ENCODE data around the gene TRIM14.
"Not testable (repeated sequence)": the region's sequence is repeated elsewhere in the genome, so short reads cannot be mapped to it uniquely, and the experiment has no call there.

Gene TRIM14

GRCh38 chr9:98083566-98084183, 35.3 kb downstream of the TRIM14 start:
- no peak for DNase-seq (ENCODE audit: extremely low spot score)
- POLR2A ChIA-PET = no interaction called here
- CTCF ChIA-PET = interaction anchor here (0.6 to 4.5 kb wide), 5 partner anchors 9 to 160 kb away, joined by 3 to 25 read pairs (median 4); no protein-coding TSS in a partner anchor
- no peak for TF ChIP-seq CTCF (IDR thresholded peaks at IDR 0.05; ENCODE audit: control extremely low read depth, extremely low read depth, low read depth, missing control alignments)

DNA sequence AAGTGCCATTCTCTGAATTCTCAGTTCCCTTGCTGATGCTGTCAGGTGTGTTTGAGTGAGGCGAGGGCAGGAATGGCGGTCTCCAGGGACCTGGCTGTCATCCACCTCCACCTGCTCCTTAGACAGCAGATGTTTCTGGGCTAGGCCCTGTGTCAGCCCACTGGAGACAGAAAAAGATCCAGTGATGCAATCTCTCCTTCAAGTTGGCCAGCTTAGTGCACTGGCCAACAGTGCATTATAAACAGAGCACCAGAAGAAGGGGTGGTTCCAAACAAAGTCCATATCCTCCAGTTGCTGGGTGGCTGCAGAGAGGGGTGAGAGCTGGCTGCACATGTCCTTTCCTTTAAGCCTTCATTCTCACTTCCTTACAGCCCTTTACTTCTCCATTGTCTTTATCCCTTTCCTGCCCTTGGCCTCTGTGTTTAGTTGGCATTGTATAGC, 35.9 kb downstream of the TRIM14 start:
- CTCF ChIA-PET = interaction anchor here (1.7 to 4.5 kb wide), 2 partner anchors 9 to 160 kb away, joined by 3 to 25 read pairs; no protein-coding TSS in a partner anchor
- POLR2A ChIA-PET = no interaction called here
- no peak for TF ChIP-seq CTCF (IDR thresholded peaks at IDR 0.05; ENCODE audit: control extremely low read depth, extremely low read depth, low read depth, missing control alignments)
- DNase-seq (ENCODE audit: extremely low spot score) = no peak

- CTCF ChIA-PET = interaction anchor here (0.9 to 1.7 kb wide), 3 partner anchors 9 to 158 kb away, joined by 3 to 6 read pairs (median 3); no protein-coding TSS in a partner anchor
- DNase-seq (ENCODE audit: extremely low spot score) = no peak
These were observed 37.4 kb downstream of the TRIM14 start for GRCh38 chr9:98081477-98082219.

DNA sequence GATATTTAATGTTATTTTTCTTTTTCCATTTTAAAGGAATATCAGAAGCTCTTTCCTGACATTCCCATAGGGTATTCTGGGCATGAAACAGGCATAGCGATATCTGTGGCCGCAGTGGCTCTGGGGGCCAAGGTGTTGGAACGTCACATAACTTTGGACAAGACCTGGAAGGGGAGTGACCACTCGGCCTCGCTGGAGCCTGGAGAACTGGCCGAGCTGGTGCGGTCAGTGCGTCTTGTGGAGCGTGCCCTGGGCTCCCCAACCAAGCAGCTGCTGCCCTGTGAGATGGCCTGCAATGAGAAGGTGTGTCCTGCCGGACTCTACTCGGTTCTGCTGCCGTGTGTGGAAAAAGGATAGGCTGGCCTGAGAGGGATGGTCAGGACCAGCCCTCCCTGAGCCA, 38.2 kb downstream of the TRIM14 start:
- no peak for TF ChIP-seq CTCF (IDR thresholded peaks at IDR 0.05; ENCODE audit: control extremely low read depth, extremely low read depth, low read depth, missing control alignments)
- DNase-seq (ENCODE audit: extremely low spot score) = no peak
- CTCF ChIA-PET = interaction anchor here (0.7 to 1.7 kb wide), 4 partner anchors 9 to 183 kb away, joined by 3 to 6 read pairs (median 4); no protein-coding TSS in a partner anchor
- POLR2A ChIA-PET = no interaction called here

More at GRCh38 chr9:98081477-98082219, 37.4 kb downstream of the TRIM14 start:
- no peak for TF ChIP-seq CTCF (IDR thresholded peaks at IDR 0.05; ENCODE audit: control extremely low read depth, extremely low read depth, low read depth, missing control alignments)
- POLR2A ChIA-PET = no interaction called here

- POLR2A ChIA-PET = no interaction called here
- CTCF ChIA-PET = interaction anchor here (0.7 to 1.7 kb wide), 5 partner anchors 9 to 183 kb away, joined by 3 to 6 read pairs (median 4); no protein-coding TSS in a partner anchor
- no peak for DNase-seq (ENCODE audit: extremely low spot score)
- TF ChIP-seq CTCF (IDR thresholded peaks at IDR 0.05; ENCODE audit: control extremely low read depth, extremely low read depth, low read depth, missing control alignments) = no peak
These were observed 38.7 kb downstream of the TRIM14 start for GRCh38 chr9:98080326-98080725.

DNA sequence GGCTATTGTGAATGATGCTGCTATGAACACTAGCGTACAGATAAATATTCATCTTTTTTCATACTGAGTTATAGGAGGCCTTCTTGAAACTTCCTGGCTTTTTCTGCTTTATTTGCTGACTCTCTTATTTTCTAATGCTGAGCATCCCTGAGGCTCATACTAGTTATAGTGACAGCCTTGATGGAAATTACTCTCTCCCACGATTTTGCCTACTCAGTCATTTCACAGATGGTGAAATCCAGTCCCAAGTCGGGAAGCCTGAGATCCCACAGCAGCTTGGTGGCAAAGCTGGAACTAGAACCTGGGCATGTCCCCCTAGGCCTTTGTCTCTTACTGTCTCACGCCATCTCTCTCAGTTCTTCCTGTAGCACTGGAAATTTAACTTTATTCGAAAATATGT, 40.1 kb downstream of the TRIM14 start:
- TF ChIP-seq CTCF (IDR thresholded peaks at IDR 0.05; ENCODE audit: control extremely low read depth, extremely low read depth, low read depth, missing control alignments) = no peak

GRCh38 chr9:98076514-98076890, 42.5 kb downstream of the TRIM14 start:
- CTCF ChIA-PET = interaction anchor here (0.8 to 1.4 kb wide), 2 partner anchors 22 to 154 kb away, joined by 3 read pairs; partner anchors contain the start of gene TRMO
- DNase-seq (ENCODE audit: extremely low spot score); POLR2A ChIA-PET: not testable (repeated sequence)

More for the DNA sequence above, 40.1 kb downstream of the TRIM14 start:
- DNase-seq (ENCODE audit: extremely low spot score) = no peak
- POLR2A ChIA-PET = interaction anchor here (0.7 kb wide), 1 partner anchor 402 kb away, joined by 4 read pairs; no protein-coding TSS in a partner anchor
- CTCF ChIA-PET = interaction anchor here (0.7 to 1.5 kb wide), 4 partner anchors 43 to 185 kb away, joined by 3 to 6 read pairs (median 4); no protein-coding TSS in a partner anchor
